ENCODE data around the gene GPSM1. TPM values are rescaled to one million over a fixed set of nuclear protein-coding genes. Genes with fewer than 3 reads are reported as not detected.
"Not testable (repeated sequence)": the region's sequence is repeated elsewhere in the genome, so short reads cannot be mapped to it uniquely, and the experiment has no call there.

The GPSM1 gene
- total RNA-seq, 4 donors from 2014 or later = 0.98 to 1.7 (median 1.2) TPM; not detected in 1

DNA sequence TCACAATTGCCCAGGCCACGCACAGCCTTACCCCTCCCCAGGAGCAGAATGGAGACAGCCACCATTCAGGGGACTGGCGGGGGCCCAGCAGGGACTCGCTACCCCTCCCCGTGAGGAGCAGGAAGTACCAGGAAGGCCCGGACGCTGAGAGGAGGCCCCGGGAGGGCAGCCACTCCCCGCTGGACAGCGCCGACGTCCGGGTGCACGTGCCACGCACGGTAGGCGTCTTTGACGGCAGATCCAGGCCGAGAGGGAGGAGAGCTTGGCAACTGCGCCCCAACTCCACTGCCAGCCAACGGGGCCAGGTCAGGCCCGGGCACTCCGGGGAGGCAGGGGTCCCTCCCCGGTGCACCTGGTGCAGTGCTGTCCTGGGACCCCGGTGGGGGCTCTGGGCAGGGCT is 22.2 kb downstream of the GPSM1 start:
- Histone ChIP-seq H3K9me3 (no peaks in the 10 kb centered on the region), H3K4me1 (no peaks in the 10 kb centered on the region), H3K4me3 (no peak overlapping the region), H3K27ac (no peak overlapping the region), H3K27me3 (peaks cover 0 to 20% (median 5%) of the 10 kb centered on the region in 3 donors), H3K36me3 (no peaks in the 10 kb centered on the region)
- ATAC-seq (no peak), DNase-seq (no peak)
- TF ChIP-seq, protein P1, sequence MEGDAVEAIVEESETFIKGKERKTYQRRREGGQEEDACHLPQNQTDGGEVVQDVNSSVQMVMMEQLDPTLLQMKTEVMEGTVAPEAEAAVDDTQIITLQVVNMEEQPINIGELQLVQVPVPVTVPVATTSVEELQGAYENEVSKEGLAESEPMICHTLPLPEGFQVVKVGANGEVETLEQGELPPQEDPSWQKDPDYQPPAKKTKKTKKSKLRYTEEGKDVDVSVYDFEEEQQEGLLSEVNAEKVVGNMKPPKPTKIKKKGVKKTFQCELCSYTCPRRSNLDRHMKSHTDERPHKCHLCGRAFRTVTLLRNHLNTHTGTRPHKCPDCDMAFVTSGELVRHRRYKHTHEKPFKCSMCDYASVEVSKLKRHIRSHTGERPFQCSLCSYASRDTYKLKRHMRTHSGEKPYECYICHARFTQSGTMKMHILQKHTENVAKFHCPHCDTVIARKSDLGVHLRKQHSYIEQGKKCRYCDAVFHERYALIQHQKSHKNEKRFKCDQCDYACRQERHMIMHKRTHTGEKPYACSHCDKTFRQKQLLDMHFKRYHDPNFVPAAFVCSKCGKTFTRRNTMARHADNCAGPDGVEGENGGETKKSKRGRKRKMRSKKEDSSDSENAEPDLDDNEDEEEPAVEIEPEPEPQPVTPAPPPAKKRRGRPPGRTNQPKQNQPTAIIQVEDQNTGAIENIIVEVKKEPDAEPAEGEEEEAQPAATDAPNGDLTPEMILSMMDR (IDR thresholded peaks at IDR 0.05 in 4 of 5, conservative IDR thresholded peaks at IDR 0.05 in 1 of 5) = no peak
- TF ChIP-seq POLR2A (IDR thresholded peaks at IDR 0.05) = no peak
- in situ Hi-C loops (cut with MboI; ENCODE audit: low sequenced_read_pairs in 4 of 4) = no loop called here
- intact Hi-C loops (cut with DNase I; ENCODE audit: low total_unique reads) = no loop called here

DNA sequence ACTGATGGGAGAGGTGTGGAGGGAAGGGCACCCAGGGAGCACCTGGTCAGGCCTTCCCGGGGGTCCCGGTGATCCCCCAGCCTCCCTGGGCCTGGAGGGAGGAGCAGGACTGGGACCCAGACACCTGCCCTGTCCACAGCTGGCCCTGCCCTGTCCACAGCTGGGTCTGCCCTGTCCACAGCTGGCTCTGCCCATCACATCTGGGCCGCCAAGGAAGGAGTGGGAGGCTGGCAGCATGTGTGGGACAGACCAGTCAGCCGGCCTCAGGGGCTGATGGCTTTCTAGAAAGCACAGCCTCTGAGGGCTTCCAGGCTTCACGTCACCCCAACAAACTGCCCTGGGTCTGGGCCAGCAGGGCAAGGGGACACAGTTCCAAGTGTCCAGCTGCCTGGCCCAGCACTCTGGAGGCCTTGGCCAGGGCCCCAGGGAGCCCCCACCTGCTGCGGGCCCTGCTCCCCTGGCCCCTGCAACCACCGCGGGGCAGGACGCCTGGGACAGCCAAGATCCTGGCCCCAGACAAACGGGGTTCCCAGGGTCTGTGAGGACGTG is 24.0 kb downstream of the GPSM1 start:
- ATAC-seq (no peak), DNase-seq (no peak)
- intact Hi-C loops (cut with DNase I; ENCODE audit: low total_unique reads) = no loop called here
- Histone ChIP-seq H3K9me3 (no peaks in the 10 kb centered on the region), H3K36me3 (no peaks in the 10 kb centered on the region), H3K27ac (no peak overlapping the region), H3K4me1 (no peaks in the 10 kb centered on the region), H3K27me3 (peaks cover 0 to 10% (median 0%) of the 10 kb centered on the region in 3 donors), H3K4me3 (peak overlapping the region in 1 of 4 donors; percentile 37)
- TF ChIP-seq POLR2A (IDR thresholded peaks at IDR 0.05) = no peak
- TF ChIP-seq, protein P1 (IDR thresholded peaks at IDR 0.05 in 4 of 5, conservative IDR thresholded peaks at IDR 0.05 in 1 of 5) = no peak
- in situ Hi-C loops (cut with MboI; ENCODE audit: low sequenced_read_pairs in 4 of 4) = no loop called here

DNA sequence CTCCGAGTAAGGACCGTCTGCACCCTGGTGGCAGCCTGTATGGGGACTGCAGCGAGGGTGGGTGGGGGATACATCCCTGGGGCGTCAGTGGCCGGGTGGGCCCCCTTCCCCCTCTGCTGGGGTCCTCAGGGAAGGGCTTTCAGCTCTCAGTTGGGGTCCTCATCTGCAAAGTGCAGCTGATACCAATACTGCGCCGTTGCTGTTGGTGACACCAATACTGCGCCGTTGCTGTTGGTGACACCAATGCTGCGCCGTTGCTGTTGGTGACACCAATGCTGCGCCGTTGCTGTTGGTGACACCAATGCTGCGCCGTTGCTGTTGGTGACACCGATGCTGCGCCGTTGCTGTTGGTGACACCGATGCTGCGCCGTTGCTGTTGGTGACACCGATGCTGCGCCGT is 24.5 kb downstream of the GPSM1 start:
- in situ Hi-C loops (cut with MboI; ENCODE audit: low sequenced_read_pairs in 4 of 4); ATAC-seq; H3K36me3 ChIP-seq; DNase-seq; intact Hi-C loops (cut with DNase I; ENCODE audit: low total_unique reads); H3K4me1 ChIP-seq; H3K27ac ChIP-seq; H3K9me3 ChIP-seq; H3K27me3 ChIP-seq: not testable (repeated sequence)
- H3K4me3 ChIP-seq = peak overlapping the region in 1 of 4 donors; percentile 37

DNA sequence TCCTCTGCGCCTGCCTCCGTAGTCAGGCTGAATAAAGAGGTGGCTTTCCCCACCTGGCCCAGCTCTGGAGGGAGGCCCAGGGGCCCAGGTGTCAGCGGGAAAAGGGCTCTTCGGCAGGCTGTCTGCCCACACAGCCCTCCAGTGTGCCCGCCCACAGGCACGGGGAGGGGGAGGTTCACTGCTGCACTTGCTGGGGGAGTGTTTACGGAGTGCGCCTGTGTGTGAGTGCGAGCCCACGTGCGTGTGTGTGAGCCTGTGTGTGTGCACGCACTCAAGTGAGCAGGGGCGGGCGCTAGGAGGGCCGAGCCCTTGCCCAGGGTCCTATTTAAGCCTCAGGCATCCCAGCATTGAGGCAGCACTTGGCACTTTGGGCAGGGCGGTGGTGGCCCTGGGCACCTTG is 25.3 kb downstream of the GPSM1 start:
- DNase-seq = no peak
- H3K4me3 ChIP-seq = peak overlapping the region in 1 of 4 donors; percentile 40
- in situ Hi-C loops (cut with MboI; ENCODE audit: low sequenced_read_pairs in 4 of 4) (no loop called here), intact Hi-C loops (cut with DNase I; ENCODE audit: low total_unique reads) (no loop called here)
- no peak for ATAC-seq
- TF ChIP-seq, protein P1 (IDR thresholded peaks at IDR 0.05 in 4 of 5, conservative IDR thresholded peaks at IDR 0.05 in 1 of 5) = no peak
- TF ChIP-seq POLR2A (IDR thresholded peaks at IDR 0.05) = no peak
- no peak overlapping the region for H3K27ac ChIP-seq
- H3K36me3 ChIP-seq = no peaks in the 10 kb centered on the region
- H3K9me3 ChIP-seq = no peaks in the 10 kb centered on the region
- H3K4me1 ChIP-seq = no peaks in the 10 kb centered on the region
- no peaks in the 10 kb centered on the region for H3K27me3 ChIP-seq

DNA sequence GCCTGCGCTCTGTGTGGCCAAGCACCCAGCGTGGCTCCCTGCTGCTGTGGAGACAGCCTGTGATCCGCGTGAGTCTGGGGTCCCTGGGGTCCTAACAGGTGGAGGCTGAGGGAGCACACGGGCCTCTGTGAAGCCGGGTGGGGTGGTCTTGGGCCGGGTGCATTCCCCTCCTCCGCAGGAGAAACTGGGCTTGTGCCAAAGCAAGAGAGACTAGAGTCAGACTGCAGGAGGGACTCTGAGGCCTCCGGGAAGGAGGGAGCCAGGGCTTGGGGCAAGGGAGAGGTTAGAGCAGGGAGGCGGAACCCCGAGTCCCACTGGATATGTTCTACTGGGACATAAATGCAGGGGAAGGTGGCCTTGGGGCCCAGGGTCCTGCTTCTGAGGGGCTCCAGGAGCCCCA is 25.7 kb downstream of the GPSM1 start:
- Histone ChIP-seq H3K4me1 (no peaks in the 10 kb centered on the region), H3K27me3 (no peaks in the 10 kb centered on the region), H3K27ac (no peak overlapping the region), H3K9me3 (no peaks in the 10 kb centered on the region), H3K36me3 (no peaks in the 10 kb centered on the region), H3K4me3 (no peak overlapping the region)
- TF ChIP-seq, protein P1 (IDR thresholded peaks at IDR 0.05 in 4 of 5, conservative IDR thresholded peaks at IDR 0.05 in 1 of 5) = no peak
- TF ChIP-seq POLR2A (IDR thresholded peaks at IDR 0.05) = no peak
- ATAC-seq = no peak
- in situ Hi-C loops (cut with MboI; ENCODE audit: low sequenced_read_pairs in 4 of 4) (no loop called here), intact Hi-C loops (cut with DNase I; ENCODE audit: low total_unique reads) (no loop called here)
- DNase-seq = no peak
